SU-DHL-6 (cell line): ENCODE measurements around the gene PCAT7.

Experiments used
- CTCF ChIP-seq: fragments of 200-600 bp; sonication (generic); IDR thresholded peaks from one replicate; pipeline ENCODE4 v1.5.1; 2017; ENCODE audit warnings: antibody characterized with exemption, mild to moderate bottlenecking, low read length, moderate library complexity; ENCODE audit not compliant: insufficient read depth, poor library complexity, severe bottlenecking
- EZH2phosphoT487 ChIP-seq: fragments of 200-600 bp; sonication (generic), shearing (Covaris generic); conservative IDR thresholded peaks from 2 replicates; pipeline ENCODE4 v1.6.1; 2018; ENCODE audit warnings: mild to moderate bottlenecking, antibody characterized with exemption, low read length, moderate library complexity, mixed read lengths

- TF ChIP-seq CTCF (no peak), EZH2phosphoT487 (no peak)
These were observed 38.8 kb downstream of the PCAT7 start, which contains the start of gene FBP2 for GRCh38 chr9:94593459-94594345.
